ENCODE data around the gene SEC24D.

SEC24D gene

DNA sequence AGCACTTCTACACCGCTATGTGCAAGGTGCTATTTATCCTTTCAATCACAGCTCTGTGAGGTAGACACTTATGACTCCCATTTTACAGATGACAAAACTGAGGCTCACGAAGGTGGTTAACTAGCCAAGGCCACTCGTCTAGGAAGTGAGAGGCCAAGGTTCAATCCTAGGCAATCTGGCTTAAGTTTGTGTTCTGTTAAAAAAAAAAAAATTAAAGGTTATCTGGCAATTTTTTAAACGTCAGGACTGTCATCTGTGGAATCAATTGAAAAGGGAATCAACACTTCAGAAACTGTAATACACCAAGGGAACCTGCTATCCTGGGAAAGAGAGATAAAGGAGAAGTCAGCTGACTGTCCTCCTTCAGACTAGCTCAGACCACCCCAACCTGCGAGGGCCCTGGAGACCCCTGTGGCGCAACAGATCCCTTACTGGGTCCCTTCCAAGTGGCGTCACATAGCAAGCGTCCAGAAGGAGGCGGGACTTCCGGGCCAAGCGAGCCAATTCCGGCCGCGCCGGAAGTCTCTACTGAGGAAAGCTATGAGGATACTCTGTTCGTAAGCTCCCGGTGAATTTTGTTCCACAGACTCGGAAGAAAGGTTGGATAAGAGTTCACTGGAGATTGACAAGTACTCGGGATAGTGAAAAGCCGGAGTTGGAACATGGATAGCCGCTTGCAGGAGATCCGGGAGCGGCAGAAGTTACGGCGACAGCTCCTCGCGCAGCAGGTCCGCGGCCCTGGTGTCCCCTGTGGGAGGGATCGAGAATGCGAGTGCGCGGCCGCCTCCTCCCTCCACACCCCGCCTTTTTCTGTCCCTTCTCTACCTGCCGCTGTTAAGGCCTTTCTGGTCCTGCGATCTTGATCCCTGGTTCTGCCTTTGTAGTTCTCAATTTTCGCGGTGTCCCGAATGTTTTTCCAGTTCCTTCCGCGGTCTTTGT, 150.8 kb downstream of the SEC24D start, which contains the start of gene METTL14:
TSS of gene METTL14 (plus strand) at position 520 of the 939 bp plus-strand sequence. CDS start at position 663, 143 bp downstream.
- DNase-seq, result peak; percentile 91

DNA sequence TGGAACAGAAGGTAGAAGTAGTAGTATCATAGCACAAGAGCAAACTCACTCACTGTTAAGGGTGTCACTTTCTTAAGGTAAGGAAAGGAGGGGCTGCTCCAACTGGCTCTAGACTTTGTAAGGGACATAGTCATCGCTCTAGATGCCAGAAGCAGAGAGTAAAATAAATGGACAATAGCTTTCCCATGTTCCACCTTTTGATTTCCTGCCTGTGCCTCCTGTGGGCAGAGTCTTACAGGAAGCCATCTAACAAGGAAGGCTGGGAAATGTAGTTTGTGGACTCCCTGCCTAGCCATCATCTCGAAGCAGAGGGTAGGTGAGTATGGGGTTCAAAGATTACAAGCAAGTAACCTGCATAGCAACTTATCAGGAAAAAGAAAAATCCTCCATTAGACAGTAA, 152.4 kb downstream of the SEC24D start:
- no peak for DNase-seq

DNA sequence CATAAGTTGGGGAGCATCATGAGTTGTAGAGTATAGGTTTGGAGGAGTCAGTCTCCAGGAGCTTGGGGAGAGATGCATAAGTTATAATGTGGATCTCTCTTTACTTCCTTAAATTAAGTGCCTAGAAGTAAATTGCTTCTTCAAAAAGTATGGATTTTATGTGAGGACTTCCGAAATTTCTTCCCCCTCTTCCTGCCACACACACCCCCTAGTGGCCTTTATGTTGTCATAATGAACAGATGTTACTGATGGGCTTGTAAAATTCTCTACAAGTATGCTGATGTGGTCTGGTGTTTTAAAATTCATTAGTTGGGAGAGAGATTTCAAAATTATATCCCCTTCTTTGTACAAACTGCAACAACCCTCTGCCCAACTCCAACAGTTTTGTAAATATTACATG, 153.0 kb downstream of the SEC24D start:
- DNase-seq, result no peak

DNA sequence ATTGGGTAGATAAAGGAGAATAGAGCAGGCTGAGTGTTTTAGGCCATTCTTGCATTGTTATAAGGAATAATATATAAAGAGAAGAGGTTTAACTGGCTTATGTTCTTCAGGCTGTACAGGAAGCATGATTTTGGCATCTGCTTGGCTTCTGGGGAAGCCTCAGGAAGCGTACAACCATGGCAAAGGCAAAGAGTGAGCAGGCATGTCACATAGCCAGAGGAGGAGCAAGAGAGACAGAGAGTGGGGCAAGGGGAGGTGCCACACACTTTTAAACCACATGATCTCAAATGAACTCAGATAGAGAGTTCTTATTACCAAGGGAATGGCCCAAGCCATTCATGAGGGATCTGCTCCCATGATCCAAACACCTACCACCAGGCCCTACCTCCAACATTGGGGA, 155.1 kb downstream of the SEC24D start:
- DNase-seq, result no peak

DNA sequence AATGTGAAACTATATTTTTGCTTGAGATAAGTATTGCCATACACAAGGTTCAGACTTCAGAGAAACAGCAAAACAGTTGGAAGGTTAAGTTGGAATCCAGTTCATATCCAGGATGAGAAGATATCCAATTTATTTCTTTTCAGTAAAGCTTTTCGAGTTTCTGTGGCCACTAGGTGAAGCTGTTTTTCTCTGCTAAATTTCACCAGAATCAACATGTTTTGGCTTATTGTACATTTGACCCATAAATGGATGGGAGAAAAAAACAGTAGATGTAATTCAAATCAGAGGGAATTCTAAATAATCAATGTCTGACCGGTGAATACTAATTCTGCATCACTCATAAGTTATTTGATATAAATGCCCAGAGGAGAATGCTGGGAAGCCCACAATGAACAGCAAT, 159.8 kb downstream of the SEC24D start:
- no peak for DNase-seq
